Naive thymus-derived CD4-positive, alpha-beta T cell (primary cell): ENCODE results near the gene TFF3. TPM values are rescaled to one million over a fixed set of nuclear protein-coding genes. Genes with fewer than 3 reads are reported as not detected.
A peak's percentile ranks its signal among the peaks of the same experiment; 100 is the strongest.

Experiments used
- ATAC-seq: fragments of 150-1000 bp; cut with Tn5 transposase; 2 replicates; pipeline ENCODE4 v1.10.0; 2021; ENCODE audit warnings: mild to moderate bottlenecking, moderate library complexity
- CTCF ChIA-PET: fragments of 350-600 bp; sonication (Branson Sonifier 250); formaldehyde crosslinking; loops from one replicate; lab custom pipeline; 2021; ENCODE audit warnings: antibody characterized with exemption; lab: Charles Lee
- POLR2A ChIA-PET: fragments of 350-600 bp; sonication (Branson Sonifier 250); formaldehyde crosslinking; loops from one replicate; lab custom pipeline; 2021; ENCODE audit warnings: antibody characterized with exemption, inconsistent platforms; lab: Charles Lee
- DNase-seq, 9 donors: peaks; one replicate each; pipeline versions ENCODE4 v3.0.0 to v3.0.0-alpha.2; 2020 to 2022; ENCODE audit warnings: mixed read lengths in 1 of 9
- H3K27ac ChIP-seq: one replicate; pipeline ENCODE4 v1.7.0; 2013; ENCODE audit warnings: mild to moderate bottlenecking, low read depth, low read length, moderate library complexity
- H3K27me3 ChIP-seq, 2 donors: one replicate each; pipeline ENCODE4 v1.7.0; 2013; ENCODE audit warnings: low read length in 2 of 2, mild to moderate bottlenecking in 2 of 2, moderate library complexity in 2 of 2; ENCODE audit not compliant: control insufficient read depth in 2 of 2, insufficient read depth in 2 of 2
- H3K36me3 ChIP-seq, 3 experiments: 1 replicate in 2 of 3; 2 replicates in 1 of 3; pipeline ENCODE4 v1.7.0; 2013; ENCODE audit warnings: low read length in 3 of 3, mild to moderate bottlenecking in 3 of 3, moderate library complexity in 1 of 3; ENCODE audit not compliant: insufficient read depth in 3 of 3, control insufficient read depth in 2 of 3
- H3K4me1 ChIP-seq, 2 donors: one replicate each; pipeline ENCODE4 v1.7.0; 2013; ENCODE audit warnings: low read length in 2 of 2, mild to moderate bottlenecking in 2 of 2, moderate library complexity in 1 of 2; ENCODE audit not compliant: control insufficient read depth in 2 of 2, insufficient read depth in 2 of 2
- H3K4me3 ChIP-seq: 2 replicates; pipeline ENCODE4 v1.7.0; 2013; ENCODE audit warnings: mild to moderate bottlenecking, low read length
- H3K9me3 ChIP-seq, 3 experiments: 1 replicate in 2 of 3; 2 replicates in 1 of 3; pipeline ENCODE4 v1.7.0; 2013; ENCODE audit warnings: low read length in 3 of 3; ENCODE audit not compliant: control insufficient read depth in 2 of 3
- H3K27ac Mint-ChIP-seq, 9 donors: one replicate each; pipeline ENCODE4 v1.8.0; 2020 to 2022; ENCODE audit warnings: mixed read lengths in 9 of 9, mild to moderate bottlenecking in 8 of 9, moderate library complexity in 5 of 9, inconsistent platforms in 2 of 9
- H3K27me3 Mint-ChIP-seq, 5 donors: one replicate each; pipeline ENCODE4 v1.8.0; 2021 to 2022; ENCODE audit warnings: mixed read lengths in 5 of 5, mild to moderate bottlenecking in 1 of 5
- H3K36me3 Mint-ChIP-seq, 5 donors: one replicate each; pipeline ENCODE4 v1.8.0; 2020 to 2022; ENCODE audit warnings: mixed read lengths in 5 of 5, mild to moderate bottlenecking in 3 of 5, inconsistent platforms in 1 of 5
- H3K4me1 Mint-ChIP-seq, 7 donors: one replicate each; pipeline ENCODE4 v1.8.0; 2020 to 2022; ENCODE audit warnings: mixed read lengths in 7 of 7, mild to moderate bottlenecking in 3 of 7, inconsistent platforms in 1 of 7
- H3K4me3 Mint-ChIP-seq, 10 donors: one replicate each; pipeline ENCODE4 v1.8.0; 2020 to 2022; ENCODE audit warnings: mild to moderate bottlenecking in 10 of 10, mixed read lengths in 10 of 10, moderate library complexity in 6 of 10, inconsistent platforms in 2 of 10
- H3K9me3 Mint-ChIP-seq, 11 donors: one replicate each; pipeline ENCODE4 v1.8.0; 2020 to 2022; ENCODE audit warnings: mixed read lengths in 11 of 11, mild to moderate bottlenecking in 4 of 11, inconsistent platforms in 1 of 11, moderate library complexity in 1 of 11
- intact Hi-C, 2 donors: fragments of 100-400 bp; cut with micrococcal nuclease; formaldehyde crosslinking; loops; one replicate each; pipeline ENCODE4 v1.15.1; 2023
- polyA plus RNA-seq, 2 donors: library from polyadenylated mRNA; unstranded; fragments of 300-500 nt; fragmentation: Illumina TruSeq; gene quantifications; one replicate each; pipeline ENCODE4 v1.2.3, GENCODE V29; 2021
- total RNA-seq, 6 experiments: library from RNA in 5 of 6; stranded (reverse) in 5 of 6; gene quantifications; 1 replicate in 5 of 6; 2 replicates in 1 of 6; pipeline ENCODE4 v1.2.3 and lab custom pipeline; 2021 to 2026

TFF3 gene
- total and polyA plus RNA-seq, 7 experiments from 2014 or later: not detected

GRCh38 chr21:42278451-42279149 lies 36.6 kb downstream of the TFF3 start:
- ATAC-seq (no peak), DNase-seq (no peak)
- POLR2A ChIA-PET: no interaction called here
- Mint-ChIP-seq H3K36me3 (peaks cover 1 to 38% (median 12%) of the 10 kb centered on the region in 5 donors), H3K4me1 (no peaks in the 10 kb centered on the region), H3K27me3 (no peaks in the 10 kb centered on the region), H3K4me3 (no peak overlapping the region), H3K9me3 (peaks cover 0 to 1% (median 0%) of the 10 kb centered on the region in 11 donors), H3K27ac (peak overlapping the region in 2 of 9 donors; percentile 14 to 39)
- Histone ChIP-seq H3K4me3 (no peak overlapping the region), H3K27me3 (no peaks in the 10 kb centered on the region), H3K9me3 (no peaks in the 10 kb centered on the region), H3K27ac (no peak overlapping the region), H3K4me1 (no peaks in the 10 kb centered on the region), H3K36me3 (peaks cover 0 to 93% (median 0%) of the 10 kb centered on the region in 3 experiments)
- CTCF ChIA-PET: no interaction called here
- intact Hi-C loops: no loop called here

- H3K36me3 Mint-ChIP-seq: peaks cover 1 to 32% (median 7%) of the 10 kb centered on the region in 5 donors
- no peak for ATAC-seq
- H3K27me3 Mint-ChIP-seq: no peaks in the 10 kb centered on the region
- DNase-seq: no peak
- Histone ChIP-seq H3K36me3 (peaks cover 0 to 94% (median 0%) of the 10 kb centered on the region in 3 experiments), H3K27me3 (no peaks in the 10 kb centered on the region), H3K4me3 (no peak overlapping the region), H3K27ac (no peak overlapping the region), H3K9me3 (no peaks in the 10 kb centered on the region), H3K4me1 (no peaks in the 10 kb centered on the region)
- intact Hi-C loops: no loop called here
- no peak overlapping the region for H3K4me3 Mint-ChIP-seq
- CTCF ChIA-PET: no interaction called here
- H3K27ac Mint-ChIP-seq: peak overlapping the region in 2 of 9 donors; percentile 11 to 22
- POLR2A ChIA-PET: no interaction called here
- H3K4me1 Mint-ChIP-seq: no peaks in the 10 kb centered on the region
- H3K9me3 Mint-ChIP-seq: peaks cover 0 to 1% (median 0%) of the 10 kb centered on the region in 11 donors
These were observed 37.6 kb downstream of the TFF3 start for GRCh38 chr21:42277593-42277992.

GRCh38 chr21:42276526-42277154 lies 38.6 kb downstream of the TFF3 start:
- Mint-ChIP-seq H3K27me3 (no peaks in the 10 kb centered on the region), H3K4me3 (no peak overlapping the region), H3K4me1 (no peaks in the 10 kb centered on the region), H3K9me3 (no peaks in the 10 kb centered on the region), H3K36me3 (peaks cover 0 to 30% (median 5%) of the 10 kb centered on the region in 5 donors), H3K27ac (no peak overlapping the region)
- H3K27ac ChIP-seq: no peak overlapping the region
- H3K27me3 ChIP-seq: no peaks in the 10 kb centered on the region
- POLR2A ChIA-PET: no interaction called here
- CTCF ChIA-PET: interaction anchor here (0.7 to 1.5 kb wide), 2 partner anchors 12 to 163 kb away, joined by 3 read pairs; no protein-coding TSS in a partner anchor
- H3K36me3 ChIP-seq: peaks cover 0 to 93% (median 0%) of the 10 kb centered on the region in 3 experiments
- no peak overlapping the region for H3K4me3 ChIP-seq
- H3K4me1 ChIP-seq: no peaks in the 10 kb centered on the region
- ATAC-seq: no peak
- DNase-seq: no peak
- intact Hi-C loops: no loop called here
- no peaks in the 10 kb centered on the region for H3K9me3 ChIP-seq

GRCh38 chr21:42276076-42276475 lies 39.1 kb downstream of the TFF3 start:
- Mint-ChIP-seq H3K4me1 (peaks cover 0 to 2% (median 0%) of the 10 kb centered on the region in 7 donors), H3K9me3 (no peaks in the 10 kb centered on the region), H3K4me3 (no peak overlapping the region), H3K36me3 (peaks cover 2 to 35% (median 5%) of the 10 kb centered on the region in 5 donors), H3K27ac (no peak overlapping the region), H3K27me3 (no peaks in the 10 kb centered on the region)
- Histone ChIP-seq H3K4me1 (no peaks in the 10 kb centered on the region), H3K27me3 (no peaks in the 10 kb centered on the region), H3K27ac (no peak overlapping the region), H3K9me3 (no peaks in the 10 kb centered on the region), H3K36me3 (peaks cover 0 to 87% (median 0%) of the 10 kb centered on the region in 3 experiments), H3K4me3 (no peak overlapping the region)
- intact Hi-C loops: no loop called here
- CTCF ChIA-PET: interaction anchor here (1.5 kb wide), 1 partner anchor 11 kb away, joined by 3 read pairs; no protein-coding TSS in a partner anchor
- ATAC-seq (no peak), DNase-seq (no peak)
- POLR2A ChIA-PET: no interaction called here

- H3K27ac Mint-ChIP-seq: no peak overlapping the region
- H3K27me3 Mint-ChIP-seq: no peaks in the 10 kb centered on the region
- intact Hi-C loops: no loop called here
- ChIA-PET CTCF (no interaction called here), POLR2A (no interaction called here)
- H3K9me3 ChIP-seq: no peaks in the 10 kb centered on the region
- H3K9me3 Mint-ChIP-seq: no peaks in the 10 kb centered on the region
- no peaks in the 10 kb centered on the region for H3K27me3 ChIP-seq
- H3K4me1 Mint-ChIP-seq: peaks cover 11 to 20% (median 16%) of the 10 kb centered on the region in 7 donors
- H3K4me1 ChIP-seq: peaks cover 5 to 15% of the 10 kb centered on the region in 2 donors
- no peak for ATAC-seq
- H3K4me3 ChIP-seq: no peak overlapping the region
- H3K36me3 ChIP-seq: peaks cover 0 to 57% (median 0%) of the 10 kb centered on the region in 3 experiments
- H3K27ac ChIP-seq: no peak overlapping the region
- no peak for DNase-seq
- H3K4me3 Mint-ChIP-seq: no peak overlapping the region
- H3K36me3 Mint-ChIP-seq: peaks cover 2 to 32% (median 5%) of the 10 kb centered on the region in 5 donors
These were observed 42.1 kb downstream of the TFF3 start for GRCh38 chr21:42272984-42273600.

- Mint-ChIP-seq H3K4me1 (peaks cover 17 to 27% (median 22%) of the 10 kb centered on the region in 7 donors), H3K4me3 (no peak overlapping the region), H3K36me3 (peaks cover 0 to 26% (median 5%) of the 10 kb centered on the region in 5 donors), H3K9me3 (no peaks in the 10 kb centered on the region), H3K27me3 (no peaks in the 10 kb centered on the region), H3K27ac (peak overlapping the region in 1 of 9 donors; percentile 12)
- DNase-seq: no peak
- intact Hi-C loops: no loop called here
- peaks cover 0 to 50% (median 0%) of the 10 kb centered on the region in 3 experiments for H3K36me3 ChIP-seq
- ATAC-seq: no peak
- H3K4me1 ChIP-seq: peaks cover 13 to 22% of the 10 kb centered on the region in 2 donors
- H3K4me3 ChIP-seq: no peak overlapping the region
- no peak overlapping the region for H3K27ac ChIP-seq
- POLR2A ChIA-PET: no interaction called here
- no peaks in the 10 kb centered on the region for H3K9me3 ChIP-seq
- H3K27me3 ChIP-seq: no peaks in the 10 kb centered on the region
- CTCF ChIA-PET: interaction anchor here (1.2 kb wide), 1 partner anchor 13 kb away, joined by 4 read pairs; no protein-coding TSS in a partner anchor
These were observed 42.9 kb downstream of the TFF3 start for GRCh38 chr21:42272109-42272962.
